Muscle layer of duodenum (tissue), 2 donors: ENCODE data around the gene BIRC6.

ENCODE experiments used
- H3K27ac ChIP-seq: one replicate; pipeline ENCODE4 v1.7.0; 2013; ENCODE audit warnings: mild to moderate bottlenecking, low read length
- H3K27me3 ChIP-seq: one replicate; pipeline ENCODE4 v1.7.0; 2013; ENCODE audit warnings: low read depth, mild to moderate bottlenecking, control low read depth, low read length
- H3K36me3 ChIP-seq, 2 donors: one replicate each; pipeline ENCODE4 v1.7.0; 2013; ENCODE audit warnings: low read length in 2 of 2, control low read depth in 1 of 2, mild to moderate bottlenecking in 1 of 2; ENCODE audit not compliant: insufficient read depth in 2 of 2, control insufficient read depth in 1 of 2
- H3K4me1 ChIP-seq, 2 donors: one replicate each; pipeline ENCODE4 v1.7.0; 2013; ENCODE audit warnings: low read length in 2 of 2, mild to moderate bottlenecking in 2 of 2, control low read depth in 1 of 2, moderate library complexity in 1 of 2; ENCODE audit not compliant: insufficient read depth in 2 of 2, control insufficient read depth in 1 of 2
- H3K4me3 ChIP-seq, 2 donors: one replicate each; pipeline ENCODE4 v1.7.0; 2013; ENCODE audit warnings: low read length in 2 of 2, low read depth in 1 of 2, mild to moderate bottlenecking in 1 of 2
- H3K9me3 ChIP-seq, 2 donors: one replicate each; pipeline ENCODE4 v1.7.0; 2013; ENCODE audit warnings: low read length in 2 of 2, control low read depth in 1 of 2, mild to moderate bottlenecking in 1 of 2; ENCODE audit not compliant: control insufficient read depth in 1 of 2
- donor health status: healthy.

BIRC6 gene

GRCh38 chr2:32478889-32479620 is 122.2 kb downstream of the BIRC6 start:
- peaks cover 27 to 43% of the 10 kb centered on the region in 2 donors for H3K36me3 ChIP-seq
- H3K27me3 ChIP-seq, result no peaks in the 10 kb centered on the region
- H3K9me3 ChIP-seq, result no peaks in the 10 kb centered on the region
- no peaks in the 10 kb centered on the region for H3K4me1 ChIP-seq
- no peak overlapping the region for H3K4me3 ChIP-seq
- H3K27ac ChIP-seq, result no peak overlapping the region

GRCh38 chr2:32479993-32480392 is 123.2 kb downstream of the BIRC6 start:
- no peaks in the 10 kb centered on the region for H3K9me3 ChIP-seq
- H3K27me3 ChIP-seq, result no peaks in the 10 kb centered on the region
- no peaks in the 10 kb centered on the region for H3K4me1 ChIP-seq
- peaks cover 32 to 41% of the 10 kb centered on the region in 2 donors for H3K36me3 ChIP-seq
- no peak overlapping the region for H3K4me3 ChIP-seq
- H3K27ac ChIP-seq, result no peak overlapping the region

- Histone ChIP-seq H3K27ac (no peak overlapping the region), H3K27me3 (no peaks in the 10 kb centered on the region), H3K9me3 (no peaks in the 10 kb centered on the region), H3K4me3 (no peak overlapping the region), H3K4me1 (no peaks in the 10 kb centered on the region), H3K36me3 (peaks cover 45 to 54% of the 10 kb centered on the region in 2 donors)
Observed at GRCh38 chr2:32482471-32482870, 125.6 kb downstream of the BIRC6 start.

- no peaks in the 10 kb centered on the region for H3K4me1 ChIP-seq
- H3K36me3 ChIP-seq, result peaks cover 48 to 56% of the 10 kb centered on the region in 2 donors
- H3K9me3 ChIP-seq, result no peaks in the 10 kb centered on the region
- H3K4me3 ChIP-seq, result no peak overlapping the region
- H3K27ac ChIP-seq, result no peak overlapping the region
- H3K27me3 ChIP-seq, result no peaks in the 10 kb centered on the region
Observed at GRCh38 chr2:32484937-32485336, 128.1 kb downstream of the BIRC6 start.

GRCh38 chr2:32485399-32485798 is 128.6 kb downstream of the BIRC6 start:
- Histone ChIP-seq H3K36me3 (peaks cover 49 to 61% of the 10 kb centered on the region in 2 donors), H3K9me3 (no peaks in the 10 kb centered on the region), H3K4me3 (no peak overlapping the region), H3K4me1 (no peaks in the 10 kb centered on the region), H3K27ac (no peak overlapping the region), H3K27me3 (no peaks in the 10 kb centered on the region)

GRCh38 chr2:32489061-32489460 is 132.2 kb downstream of the BIRC6 start:
- H3K4me3 ChIP-seq, result no peak overlapping the region
- H3K27me3 ChIP-seq, result no peaks in the 10 kb centered on the region
- peaks cover 38 to 43% of the 10 kb centered on the region in 2 donors for H3K36me3 ChIP-seq

GRCh38 chr2:32491346-32491745 is 134.5 kb downstream of the BIRC6 start:
- Histone ChIP-seq H3K9me3 (no peaks in the 10 kb centered on the region), H3K4me3 (no peak overlapping the region), H3K4me1 (no peaks in the 10 kb centered on the region), H3K27me3 (no peaks in the 10 kb centered on the region), H3K27ac (no peak overlapping the region), H3K36me3 (peaks cover 26 to 28% of the 10 kb centered on the region in 2 donors)

More at GRCh38 chr2:32489061-32489460, 132.2 kb downstream of the BIRC6 start:
- no peaks in the 10 kb centered on the region for H3K9me3 ChIP-seq
- H3K4me1 ChIP-seq, result no peaks in the 10 kb centered on the region
- H3K27ac ChIP-seq, result no peak overlapping the region

GRCh38 chr2:32495139-32495538 is 138.3 kb downstream of the BIRC6 start:
- H3K4me3 ChIP-seq, result no peak overlapping the region
- H3K4me1 ChIP-seq, result no peaks in the 10 kb centered on the region
- no peaks in the 10 kb centered on the region for H3K9me3 ChIP-seq
- no peaks in the 10 kb centered on the region for H3K27me3 ChIP-seq
- H3K27ac ChIP-seq, result no peak overlapping the region
- peaks cover 18 to 20% of the 10 kb centered on the region in 2 donors for H3K36me3 ChIP-seq

- no peak overlapping the region for H3K4me3 ChIP-seq
- H3K9me3 ChIP-seq, result no peaks in the 10 kb centered on the region
- H3K4me1 ChIP-seq, result no peaks in the 10 kb centered on the region
- peaks cover 18% of the 10 kb centered on the region in 2 donors for H3K36me3 ChIP-seq
- no peaks in the 10 kb centered on the region for H3K27me3 ChIP-seq
- H3K27ac ChIP-seq, result no peak overlapping the region
Observed at GRCh38 chr2:32496662-32497061, 139.8 kb downstream of the BIRC6 start.

GRCh38 chr2:32498306-32498705 is 141.5 kb downstream of the BIRC6 start:
- Histone ChIP-seq H3K27ac (no peak overlapping the region), H3K9me3 (no peaks in the 10 kb centered on the region), H3K36me3 (peaks cover 26 to 30% of the 10 kb centered on the region in 2 donors), H3K4me3 (no peak overlapping the region), H3K4me1 (no peaks in the 10 kb centered on the region), H3K27me3 (no peaks in the 10 kb centered on the region)

GRCh38 chr2:32502941-32503340 is 146.1 kb downstream of the BIRC6 start:
- Histone ChIP-seq H3K36me3 (peaks cover 31 to 39% of the 10 kb centered on the region in 2 donors), H3K27me3 (no peaks in the 10 kb centered on the region), H3K4me3 (no peak overlapping the region), H3K4me1 (no peaks in the 10 kb centered on the region), H3K9me3 (no peaks in the 10 kb centered on the region), H3K27ac (no peak overlapping the region)
